Osteoblast (primary cell): ENCODE data around the gene TCF20. TPM values are rescaled to one million over a fixed set of nuclear protein-coding genes. Genes with fewer than 3 reads are reported as not detected.

Experiments
- DNase-seq: peaks from one replicate; pipeline ENCODE4 v3.0.0; 2011; ENCODE audit warnings: low spot score, mixed read lengths; ENCODE audit not compliant: insufficient read length; ENCODE audit errors: missing footprints
- H2AFZ ChIP-seq: 2 replicates; pipeline ENCODE4 v1.6.0; 2011; ENCODE audit warnings: mild to moderate bottlenecking, low read length
- H3K27ac ChIP-seq: 2 replicates; pipeline ENCODE4 v1.5.1; 2011; ENCODE audit warnings: mild to moderate bottlenecking, low read depth, low read length, moderate library complexity
- H3K27me3 ChIP-seq: 2 replicates; pipeline ENCODE4 v1.6.0; 2012; ENCODE audit warnings: mild to moderate bottlenecking, control low read depth, inconsistent platforms, low read length, moderate library complexity; ENCODE audit not compliant: insufficient read depth
- H3K36me3 ChIP-seq: 2 replicates; pipeline ENCODE4 v1.5.1; 2011; ENCODE audit warnings: mild to moderate bottlenecking, low read length, control low read depth, moderate library complexity; ENCODE audit not compliant: insufficient read depth
- H3K4me1 ChIP-seq: 2 replicates; pipeline ENCODE4 v1.5.1; 2011; ENCODE audit warnings: mild to moderate bottlenecking, low read length, control low read depth, moderate library complexity; ENCODE audit not compliant: insufficient read depth
- H3K4me2 ChIP-seq: 2 replicates; pipeline ENCODE4 v1.6.0; 2011; ENCODE audit warnings: mild to moderate bottlenecking, low read length; ENCODE audit not compliant: insufficient read depth
- H3K4me3 ChIP-seq: fragments of 200-600 bp; sonication (generic); 3 replicates; pipeline ENCODE4 v1.5.1; 2012; ENCODE audit warnings: mild to moderate bottlenecking, low read length, inconsistent platforms; ENCODE audit not compliant: insufficient read depth
- H3K79me2 ChIP-seq: 2 replicates; pipeline ENCODE4 v1.6.0; 2012; ENCODE audit warnings: mild to moderate bottlenecking, low read length, control low read depth, inconsistent platforms; ENCODE audit not compliant: insufficient read depth
- H3K9me3 ChIP-seq: 2 replicates; pipeline ENCODE4 v1.5.1; 2011; ENCODE audit warnings: low read depth, low read length, control low read depth
- H4K20me1 ChIP-seq: 2 replicates; pipeline ENCODE4 v1.6.0; 2012; ENCODE audit warnings: mild to moderate bottlenecking, low read length, control low read depth; ENCODE audit not compliant: insufficient read depth
- CTCF ChIP-seq: IDR thresholded peaks from 2 replicates; pipeline ENCODE4 v1.5.1; 2011; ENCODE audit warnings: mild to moderate bottlenecking, low read depth, low read length, moderate library complexity; ENCODE audit errors: extremely low read depth
- total RNA-seq: library from RNA; depleted of rRNA; stranded (reverse); fragments of >200 nt; gene quantifications from 2 replicates; pipeline ENCODE4 v1.2.3, GENCODE V29; 2012

Gene TCF20
- total RNA-seq, 1 donor: 35.1 TPM

DNA sequence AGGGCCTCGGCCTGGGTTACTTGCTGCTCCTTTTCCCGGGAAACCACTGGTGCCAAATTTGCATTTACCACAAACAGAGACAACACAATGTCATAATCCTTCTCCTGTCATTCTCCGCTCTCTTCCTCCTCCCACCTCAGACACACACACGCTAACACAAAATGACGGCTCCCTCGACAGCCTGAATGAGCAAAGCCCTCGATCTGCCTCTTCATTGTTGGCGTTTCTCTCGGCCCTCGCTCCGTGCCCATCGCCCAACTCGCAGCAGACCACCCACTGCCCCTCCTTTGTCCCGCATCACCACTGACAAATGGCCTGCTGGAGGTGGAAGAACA, 12.5 kb upstream of the TCF20 start:
- H3K36me3 ChIP-seq: no peaks in the 10 kb centered on the region
- H4K20me1 ChIP-seq: peaks cover 5% of the 10 kb centered on the region
- H3K4me2 ChIP-seq: no peak overlapping the region
- no peak overlapping the region for H3K27ac ChIP-seq
- H3K4me3 ChIP-seq: peak overlapping the region; percentile 6
- no peaks in the 10 kb centered on the region for H3K4me1 ChIP-seq
- no peaks in the 10 kb centered on the region for H3K79me2 ChIP-seq
- H2AFZ ChIP-seq: no peak overlapping the region
- no peak for TF ChIP-seq CTCF
- H3K27me3 ChIP-seq: peaks cover 66% of the 10 kb centered on the region
- DNase-seq: peak; percentile 80
- no peaks in the 10 kb centered on the region for H3K9me3 ChIP-seq

- Histone ChIP-seq H2AFZ (no peak overlapping the region), H3K4me2 (no peak overlapping the region), H3K36me3 (no peaks in the 10 kb centered on the region), H3K4me3 (no peak overlapping the region), H3K27me3 (peaks cover 66% of the 10 kb centered on the region), H3K27ac (no peak overlapping the region), H3K79me2 (no peaks in the 10 kb centered on the region), H3K4me1 (no peaks in the 10 kb centered on the region), H4K20me1 (peaks cover 7% of the 10 kb centered on the region), H3K9me3 (no peaks in the 10 kb centered on the region)
- DNase-seq: peak; percentile 77
- TF ChIP-seq CTCF: no peak
These were observed 11.9 kb upstream of the TCF20 start for GRCh38 chr22:42282252-42282942.

DNA sequence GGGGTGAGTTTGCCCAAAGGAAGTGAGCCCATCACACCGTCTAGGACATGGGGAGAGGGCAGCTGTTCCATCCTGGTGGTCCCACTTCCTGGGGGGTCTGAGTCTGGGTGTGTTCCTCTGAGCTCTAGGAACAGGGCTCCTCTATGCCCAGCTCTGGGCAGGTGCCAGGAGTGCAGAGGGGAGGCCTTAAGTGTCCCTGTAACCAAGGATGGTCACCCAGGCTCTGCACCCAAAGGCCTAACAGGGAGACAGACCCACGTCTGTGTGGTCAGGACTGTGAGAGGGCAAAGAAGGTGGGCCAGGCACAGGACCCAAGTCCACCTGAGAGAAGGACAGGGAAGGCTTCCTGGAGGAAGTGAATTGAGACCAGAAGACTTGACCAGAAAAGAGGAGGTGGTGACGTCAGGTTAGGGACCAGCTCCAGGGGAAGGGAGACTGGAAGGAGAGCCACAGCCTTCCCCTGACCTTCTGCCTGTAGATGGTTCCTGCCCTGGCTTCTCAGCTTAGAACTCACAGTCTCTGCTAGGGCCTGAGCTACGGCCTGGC, 11.3 kb upstream of the TCF20 start:
- no peak for TF ChIP-seq CTCF
- Histone ChIP-seq H3K36me3 (no peaks in the 10 kb centered on the region), H3K4me2 (no peak overlapping the region), H3K4me3 (no peak overlapping the region), H4K20me1 (peaks cover 8% of the 10 kb centered on the region), H3K9me3 (no peaks in the 10 kb centered on the region), H3K27ac (no peak overlapping the region), H3K79me2 (no peaks in the 10 kb centered on the region), H3K27me3 (peaks cover 60% of the 10 kb centered on the region), H3K4me1 (no peaks in the 10 kb centered on the region), H2AFZ (no peak overlapping the region)
- DNase-seq: peak; percentile 67

- Histone ChIP-seq H3K27ac (no peak overlapping the region), H3K79me2 (no peaks in the 10 kb centered on the region), H3K27me3 (peaks cover 59% of the 10 kb centered on the region), H2AFZ (no peak overlapping the region), H3K4me1 (no peaks in the 10 kb centered on the region), H4K20me1 (peaks cover 8% of the 10 kb centered on the region), H3K9me3 (no peaks in the 10 kb centered on the region), H3K36me3 (no peaks in the 10 kb centered on the region), H3K4me3 (no peak overlapping the region), H3K4me2 (no peak overlapping the region)
- no peak for TF ChIP-seq CTCF
- DNase-seq: no peak
These were observed 10.8 kb upstream of the TCF20 start for GRCh38 chr22:42281284-42281683.
